ENCODE data around the gene NPTX2. TPM values are rescaled to one million over a fixed set of nuclear protein-coding genes. Genes with fewer than 3 reads are reported as not detected.

Gene NPTX2
- total RNA-seq, 1 experiment from 2014 or later, result not detected

DNA sequence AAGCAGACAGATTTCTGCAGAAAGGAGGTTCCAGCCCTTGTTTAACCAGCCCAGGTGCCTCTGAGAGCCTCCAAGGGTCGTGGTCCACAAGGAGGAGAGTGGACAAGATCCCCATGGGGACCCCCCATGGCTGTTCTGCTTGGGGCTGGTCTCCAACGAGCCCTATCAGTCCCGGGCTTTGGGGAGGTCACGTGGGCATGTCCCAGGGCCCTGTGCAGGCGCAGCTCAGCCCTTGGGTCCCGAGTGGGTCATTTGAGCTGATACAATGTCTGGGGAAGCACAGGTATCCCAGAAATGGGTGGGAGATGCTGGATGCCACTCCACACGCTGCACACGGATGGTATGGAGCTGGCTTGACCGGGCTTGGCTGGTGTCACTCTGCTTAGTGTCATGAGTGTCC is 57.8 kb downstream of the NPTX2 start:
- no peak overlapping the region for H3K27ac ChIP-seq (ENCODE audit: low read depth, low read length)
- H3K79me2 ChIP-seq (ENCODE audit: insufficient read depth, low read length), result no peaks in the 10 kb centered on the region
- CTCF ChIA-PET, result no interaction called here
- H4K20me1 ChIP-seq (ENCODE audit: insufficient read depth), result no peaks in the 10 kb centered on the region
- no peak overlapping the region for H2AFZ ChIP-seq (ENCODE audit: low read depth, low read length, poor library complexity, severe bottlenecking)
- H3K9me3 ChIP-seq (ENCODE audit: control insufficient read depth in 1 of 2, insufficient read depth in 1 of 2, low read depth in 1 of 2, low read length in 2 of 2), result peaks cover 0 to 10% of the 10 kb centered on the region in 2 experiments; a peak in 1 of 4 replicates
- DNase-seq (ENCODE audit: low read depth, low spot score), result no peak
- no peak overlapping the region for H3K4me2 ChIP-seq (ENCODE audit: low read length)
- BruUV-seq (replicated peaks), result no TSS peak
- H3K27me3 ChIP-seq (ENCODE audit: insufficient read depth, low read length), result no peaks in the 10 kb centered on the region
- H3K9me2 ChIP-seq (ENCODE audit: insufficient read depth), result no peaks in the 10 kb centered on the region
- no peak overlapping the region for H3K9ac ChIP-seq (ENCODE audit: low read length)
- intact Hi-C loops (cut with micrococcal nuclease), result no loop called here
- TF ChIP-seq EZH2 (IDR thresholded peaks at IDR 0.05) (no peak), EZH2phosphoT487 (IDR thresholded peaks at IDR 0.05; ENCODE audit: borderline replicate concordance) (no peak), TCF7L2 (IDR thresholded peaks at IDR 0.05; ENCODE audit: borderline replicate concordance, extremely low read depth, insufficient read depth, insufficient read length) (no peak), FOSL1 (IDR thresholded peaks at IDR 0.05; ENCODE audit: low read depth) (no peak), ZFX (IDR thresholded peaks at IDR 0.05) (no peak), CEBPB (IDR thresholded peaks at IDR 0.05; ENCODE audit: low read depth) (no peak), RAD21 (IDR thresholded peaks at IDR 0.05; ENCODE audit: low read depth) (no peak), POLR2AphosphoS5 (IDR thresholded peaks at IDR 0.05; ENCODE audit: low read depth, low read length) (no peak)
- TF ChIP-seq, protein P1, sequence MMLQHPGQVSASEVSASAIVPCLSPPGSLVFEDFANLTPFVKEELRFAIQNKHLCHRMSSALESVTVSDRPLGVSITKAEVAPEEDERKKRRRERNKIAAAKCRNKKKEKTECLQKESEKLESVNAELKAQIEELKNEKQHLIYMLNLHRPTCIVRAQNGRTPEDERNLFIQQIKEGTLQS (IDR thresholded peaks at IDR 0.05), result no peak
- no peak for ATAC-seq
- RAD21 ChIA-PET (ENCODE audit: low non-redundant PET in 1 of 2, low total read pairs in 2 of 2, uncharacterized antibody in 2 of 2, unreplicated experiment in 2 of 2), result no interaction called here
- no peaks in the 10 kb centered on the region for H3K36me3 ChIP-seq (ENCODE audit: control insufficient read depth in 1 of 2, insufficient read depth in 2 of 2, low read length in 2 of 2)
- H3K4me3 ChIP-seq (replicated peaks in 1 of 2; ENCODE audit: low read depth in 1 of 2, low read length in 2 of 2), result no peak overlapping the region
- POLR2A ChIA-PET, result no interaction called here
- H3K4me1 ChIP-seq (ENCODE audit: control insufficient read depth in 1 of 2, insufficient read depth in 2 of 2, low read length in 2 of 2), result no peaks in the 10 kb centered on the region

DNA sequence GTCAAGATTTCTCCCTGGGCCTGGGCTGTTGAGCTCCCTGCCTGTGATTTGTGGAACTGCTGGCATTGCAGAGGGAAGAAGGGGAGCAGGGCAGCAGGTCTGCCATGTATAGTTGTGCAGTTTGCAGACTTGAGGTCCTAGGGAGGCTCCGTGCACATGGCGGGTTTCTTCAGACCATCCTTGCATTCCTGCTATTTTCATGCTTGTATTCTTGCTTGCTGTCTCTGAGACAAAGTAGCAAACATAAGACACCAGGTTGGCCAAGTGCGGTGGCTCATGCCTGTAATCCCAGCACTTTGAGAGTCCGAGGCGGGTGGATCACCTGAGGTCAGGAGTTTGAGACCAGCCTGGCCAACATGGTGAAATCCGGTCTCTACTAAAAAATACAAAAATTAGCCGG is 61.1 kb downstream of the NPTX2 start:
- no peak overlapping the region for H2AFZ ChIP-seq (ENCODE audit: low read depth, low read length, poor library complexity, severe bottlenecking)
- intact Hi-C loops (cut with micrococcal nuclease), result no loop called here
- H3K9me3 ChIP-seq (ENCODE audit: control insufficient read depth in 1 of 2, insufficient read depth in 1 of 2, low read depth in 1 of 2, low read length in 2 of 2), result no peaks in the 10 kb centered on the region
- H3K27ac ChIP-seq (ENCODE audit: low read depth, low read length), result no peak overlapping the region
- DNase-seq (ENCODE audit: low read depth, low spot score), result no peak
- peaks cover 2% of the 10 kb centered on the region; the same call in 1 of the 2 replicates for H3K27me3 ChIP-seq (ENCODE audit: insufficient read depth, low read length)
- no peak overlapping the region for H3K9ac ChIP-seq (ENCODE audit: low read length)
- H4K20me1 ChIP-seq (ENCODE audit: insufficient read depth), result no peaks in the 10 kb centered on the region
- BruUV-seq (replicated peaks), result no TSS peak
- TF ChIP-seq CBX3 (IDR thresholded peaks at IDR 0.05; ENCODE audit: low read depth) (no peak), YY1 (IDR thresholded peaks at IDR 0.05; ENCODE audit: extremely low read depth, insufficient replicate concordance, low read depth, low read length) (no peak), ZNF274 (IDR thresholded peaks at IDR 0.05; ENCODE audit: low read depth, low read length) (no peak), ELF1 (IDR thresholded peaks at IDR 0.05; ENCODE audit: borderline replicate concordance, low read depth) (no peak), TCF7L2 (IDR thresholded peaks at IDR 0.05; ENCODE audit: borderline replicate concordance, extremely low read depth, insufficient read depth, insufficient read length) (no peak), ZFX (IDR thresholded peaks at IDR 0.05) (no peak), POLR2A (IDR thresholded peaks at IDR 0.05; ENCODE audit: borderline replicate concordance, extremely low read depth, insufficient read depth, insufficient read length) (no peak), JUND (IDR thresholded peaks at IDR 0.05) (no peak), CEBPB (IDR thresholded peaks at IDR 0.05; ENCODE audit: low read depth) (no peak), FOSL1 (IDR thresholded peaks at IDR 0.05; ENCODE audit: low read depth) (no peak), EGR1 (IDR thresholded peaks at IDR 0.05; ENCODE audit: low read depth) (no peak), EZH2 (IDR thresholded peaks at IDR 0.05) (no peak)
- TF ChIP-seq, protein P2, sequence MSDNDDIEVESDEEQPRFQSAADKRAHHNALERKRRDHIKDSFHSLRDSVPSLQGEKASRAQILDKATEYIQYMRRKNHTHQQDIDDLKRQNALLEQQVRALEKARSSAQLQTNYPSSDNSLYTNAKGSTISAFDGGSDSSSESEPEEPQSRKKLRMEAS (IDR thresholded peaks at IDR 0.05), result no peak
- TF ChIP-seq, protein P3, sequence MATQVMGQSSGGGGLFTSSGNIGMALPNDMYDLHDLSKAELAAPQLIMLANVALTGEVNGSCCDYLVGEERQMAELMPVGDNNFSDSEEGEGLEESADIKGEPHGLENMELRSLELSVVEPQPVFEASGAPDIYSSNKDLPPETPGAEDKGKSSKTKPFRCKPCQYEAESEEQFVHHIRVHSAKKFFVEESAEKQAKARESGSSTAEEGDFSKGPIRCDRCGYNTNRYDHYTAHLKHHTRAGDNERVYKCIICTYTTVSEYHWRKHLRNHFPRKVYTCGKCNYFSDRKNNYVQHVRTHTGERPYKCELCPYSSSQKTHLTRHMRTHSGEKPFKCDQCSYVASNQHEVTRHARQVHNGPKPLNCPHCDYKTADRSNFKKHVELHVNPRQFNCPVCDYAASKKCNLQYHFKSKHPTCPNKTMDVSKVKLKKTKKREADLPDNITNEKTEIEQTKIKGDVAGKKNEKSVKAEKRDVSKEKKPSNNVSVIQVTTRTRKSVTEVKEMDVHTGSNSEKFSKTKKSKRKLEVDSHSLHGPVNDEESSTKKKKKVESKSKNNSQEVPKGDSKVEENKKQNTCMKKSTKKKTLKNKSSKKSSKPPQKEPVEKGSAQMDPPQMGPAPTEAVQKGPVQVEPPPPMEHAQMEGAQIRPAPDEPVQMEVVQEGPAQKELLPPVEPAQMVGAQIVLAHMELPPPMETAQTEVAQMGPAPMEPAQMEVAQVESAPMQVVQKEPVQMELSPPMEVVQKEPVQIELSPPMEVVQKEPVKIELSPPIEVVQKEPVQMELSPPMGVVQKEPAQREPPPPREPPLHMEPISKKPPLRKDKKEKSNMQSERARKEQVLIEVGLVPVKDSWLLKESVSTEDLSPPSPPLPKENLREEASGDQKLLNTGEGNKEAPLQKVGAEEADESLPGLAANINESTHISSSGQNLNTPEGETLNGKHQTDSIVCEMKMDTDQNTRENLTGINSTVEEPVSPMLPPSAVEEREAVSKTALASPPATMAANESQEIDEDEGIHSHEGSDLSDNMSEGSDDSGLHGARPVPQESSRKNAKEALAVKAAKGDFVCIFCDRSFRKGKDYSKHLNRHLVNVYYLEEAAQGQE (IDR thresholded peaks at IDR 0.05; ENCODE audit: low read depth), result no peak
- H3K4me2 ChIP-seq (ENCODE audit: low read length), result no peak overlapping the region
- H3K4me3 ChIP-seq (replicated peaks in 1 of 2; ENCODE audit: low read depth in 1 of 2, low read length in 2 of 2), result no peak overlapping the region
- ChIA-PET CTCF (no interaction called here), POLR2A (no interaction called here), RAD21 (ENCODE audit: low non-redundant PET in 1 of 2, low total read pairs in 2 of 2, uncharacterized antibody in 2 of 2, unreplicated experiment in 2 of 2) (no interaction called here)
- H3K9me2 ChIP-seq (ENCODE audit: insufficient read depth), result no peaks in the 10 kb centered on the region
- no peaks in the 10 kb centered on the region for H3K36me3 ChIP-seq (ENCODE audit: control insufficient read depth in 1 of 2, insufficient read depth in 2 of 2, low read length in 2 of 2)
- no peaks in the 10 kb centered on the region for H3K79me2 ChIP-seq (ENCODE audit: insufficient read depth, low read length)
- ATAC-seq, result no peak
- H3K4me1 ChIP-seq (ENCODE audit: control insufficient read depth in 1 of 2, insufficient read depth in 2 of 2, low read length in 2 of 2), result no peaks in the 10 kb centered on the region

Measured in HCT116 (cell line).